Measurements from ENCODE around the gene ANO9.

- TF ChIP-seq, protein P1, sequence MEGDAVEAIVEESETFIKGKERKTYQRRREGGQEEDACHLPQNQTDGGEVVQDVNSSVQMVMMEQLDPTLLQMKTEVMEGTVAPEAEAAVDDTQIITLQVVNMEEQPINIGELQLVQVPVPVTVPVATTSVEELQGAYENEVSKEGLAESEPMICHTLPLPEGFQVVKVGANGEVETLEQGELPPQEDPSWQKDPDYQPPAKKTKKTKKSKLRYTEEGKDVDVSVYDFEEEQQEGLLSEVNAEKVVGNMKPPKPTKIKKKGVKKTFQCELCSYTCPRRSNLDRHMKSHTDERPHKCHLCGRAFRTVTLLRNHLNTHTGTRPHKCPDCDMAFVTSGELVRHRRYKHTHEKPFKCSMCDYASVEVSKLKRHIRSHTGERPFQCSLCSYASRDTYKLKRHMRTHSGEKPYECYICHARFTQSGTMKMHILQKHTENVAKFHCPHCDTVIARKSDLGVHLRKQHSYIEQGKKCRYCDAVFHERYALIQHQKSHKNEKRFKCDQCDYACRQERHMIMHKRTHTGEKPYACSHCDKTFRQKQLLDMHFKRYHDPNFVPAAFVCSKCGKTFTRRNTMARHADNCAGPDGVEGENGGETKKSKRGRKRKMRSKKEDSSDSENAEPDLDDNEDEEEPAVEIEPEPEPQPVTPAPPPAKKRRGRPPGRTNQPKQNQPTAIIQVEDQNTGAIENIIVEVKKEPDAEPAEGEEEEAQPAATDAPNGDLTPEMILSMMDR (IDR thresholded peaks at IDR 0.05 in 8 of 11, conservative IDR thresholded peaks at IDR 0.05 in 3 of 11), result no peak
- TF ChIP-seq POLR2A (IDR thresholded peaks at IDR 0.05), result no peak
- no peak for TF ChIP-seq POLR2AphosphoS5 (IDR thresholded peaks at IDR 0.05)
Measured at GRCh38 chr11:417652-418342, 24.0 kb downstream of the ANO9 start.

All from spleen (tissue), 7 donors.